IMR-90 (cell line): ENCODE results near the gene ZNF879. TPM values are rescaled to one million over a fixed set of nuclear protein-coding genes. Genes with fewer than 3 reads are reported as not detected.

ENCODE experiments used
- ATAC-seq: fragments of 200-7000 bp; cut with Tn5 transposase; 2 replicates; pipeline ENCODE4 v1.9.1; 2020; ENCODE audit warnings: low read depth, mild to moderate bottlenecking, moderate library complexity
- BruUV-seq: library from RNA; stranded (reverse); fragments of 400-500 nt; replicated peaks from 2 replicates; lab custom pipeline; 2021; lab: Mats Ljungman, UMichigan
- CTCF ChIA-PET: fragments of 300-600 bp; formaldehyde crosslinking; extraction: SDS; loops from one replicate; lab custom pipeline; 2021; ENCODE audit warnings: antibody characterized with exemption; lab: Yijun Ruan, JAX
- POLR2A ChIA-PET: fragments of 300-600 bp; sonication (Branson Sonifier 250); formaldehyde crosslinking; loops from one replicate; lab custom pipeline; 2022; ENCODE audit warnings: antibody characterized with exemption; ENCODE audit not compliant: unreplicated experiment; lab: Charles Lee
- DNase-seq: peaks from one replicate; pipeline ENCODE4 v3.0.0; 2013
- H2AFZ ChIP-seq: replicated peaks from 2 replicates; pipeline ENCODE3; 2013; ENCODE audit warnings: low read length, mild to moderate bottlenecking; ENCODE audit not compliant: poor library complexity
- H2AK5ac ChIP-seq: 2 replicates; pipeline ENCODE4 v1.6.1; 2013; ENCODE audit warnings: low read depth, low read length, inconsistent platforms
- H2AK9ac ChIP-seq: replicated peaks from 2 replicates; pipeline ENCODE3; 2013; ENCODE audit warnings: mild to moderate bottlenecking, low read depth, low read length, moderate library complexity; ENCODE audit not compliant: poor library complexity
- H2BK120ac ChIP-seq: 2 replicates; pipeline ENCODE4 v1.6.1; 2013; ENCODE audit warnings: low read depth, low read length, inconsistent platforms
- H2BK15ac ChIP-seq: 3 replicates; pipeline ENCODE4 v1.6.1; 2013; ENCODE audit warnings: low read depth, low read length, inconsistent platforms
- H2BK20ac ChIP-seq: 2 replicates; pipeline ENCODE4 v1.6.1; 2013; ENCODE audit warnings: low read depth, mild to moderate bottlenecking, inconsistent platforms, low read length, moderate library complexity
- H2BK5ac ChIP-seq: 2 replicates; pipeline ENCODE4 v1.6.1; 2013; ENCODE audit warnings: mild to moderate bottlenecking, low read depth, low read length, inconsistent platforms; ENCODE audit not compliant: poor library complexity, severe bottlenecking
- H3K14ac ChIP-seq: replicated peaks from 2 replicates; pipeline ENCODE4 v1.6.1; 2013; ENCODE audit warnings: low read depth, low read length, inconsistent platforms
- H3K18ac ChIP-seq: 2 replicates; pipeline ENCODE4 v1.6.1; 2013; ENCODE audit warnings: low read depth, low read length, control low read depth
- H3K23ac ChIP-seq: 2 replicates; pipeline ENCODE4 v1.6.1; 2013; ENCODE audit warnings: low read depth, low read length, inconsistent platforms
- H3K27ac ChIP-seq: 2 replicates; pipeline ENCODE4 v1.5.1; 2013; ENCODE audit warnings: mild to moderate bottlenecking, control low read depth, low read length; ENCODE audit not compliant: insufficient read depth
- H3K27me3 ChIP-seq: 2 replicates; pipeline ENCODE4 v1.6.1; 2013; ENCODE audit warnings: low read length; ENCODE audit not compliant: control insufficient read depth, insufficient read depth
- H3K36me3 ChIP-seq: 2 replicates; pipeline ENCODE4 v1.6.1; 2013; ENCODE audit warnings: low read length, mixed read lengths; ENCODE audit not compliant: control insufficient read depth, insufficient read depth
- H3K4ac ChIP-seq: 2 replicates; pipeline ENCODE4 v1.6.1; 2013; ENCODE audit warnings: low read depth, low read length, inconsistent platforms
- H3K4me1 ChIP-seq: 2 replicates; pipeline ENCODE4 v1.6.1; 2013; ENCODE audit warnings: low read length, mixed read lengths; ENCODE audit not compliant: control insufficient read depth, insufficient read depth
- H3K4me2 ChIP-seq: 2 replicates; pipeline ENCODE4 v1.6.1; 2013; ENCODE audit warnings: low read depth, mild to moderate bottlenecking, control low read depth, low read length, moderate library complexity
- H3K4me3 ChIP-seq: 2 replicates; pipeline ENCODE4 v1.5.1; 2013; ENCODE audit warnings: low read depth, mild to moderate bottlenecking, control low read depth, low read length, moderate library complexity; ENCODE audit not compliant: insufficient read depth
- H3K56ac ChIP-seq: 2 replicates; pipeline ENCODE4 v1.6.1; 2013; ENCODE audit warnings: low read length, inconsistent platforms; ENCODE audit not compliant: insufficient read depth; ENCODE audit errors: extremely low read depth
- H3K79me1 ChIP-seq, 2 experiments: 2 replicates each; pipeline ENCODE4 v1.6.1; 2013; ENCODE audit warnings: low read length in 2 of 2, inconsistent platforms in 1 of 2, low read depth in 1 of 2
- H3K9ac ChIP-seq: 2 replicates; pipeline ENCODE4 v1.6.1; 2013; ENCODE audit warnings: low read depth, low read length, control low read depth
- H3K9me1 ChIP-seq: 2 replicates; pipeline ENCODE4 v1.6.1; 2013; ENCODE audit warnings: low read length, inconsistent platforms; ENCODE audit not compliant: insufficient read depth
- H3K9me3 ChIP-seq: 2 replicates; pipeline ENCODE4 v1.6.1; 2013; ENCODE audit warnings: low read length; ENCODE audit not compliant: control insufficient read depth, insufficient read depth
- H4K20me1 ChIP-seq: 2 replicates; pipeline ENCODE4 v1.6.1; 2013; ENCODE audit warnings: low read length, inconsistent platforms; ENCODE audit not compliant: insufficient read depth
- H4K5ac ChIP-seq: 2 replicates; pipeline ENCODE4 v1.6.1; 2013; ENCODE audit warnings: mild to moderate bottlenecking, low read depth, low read length, control low read depth
- H4K8ac ChIP-seq, 2 experiments: 2 replicates each; pipeline ENCODE4 v1.6.1; 2013; ENCODE audit warnings: low read depth in 2 of 2, low read length in 2 of 2, control low read depth in 1 of 2, inconsistent platforms in 1 of 2
- H4K91ac ChIP-seq: 2 replicates; pipeline ENCODE4 v1.6.1; 2013; ENCODE audit warnings: low read depth, low read length, inconsistent platforms; ENCODE audit not compliant: insufficient read depth
- CEBPB ChIP-seq: IDR thresholded peaks from 2 replicates; pipeline ENCODE4 v1.6.1; 2012; ENCODE audit warnings: low read depth, low read length, improper control_type of control experiment
- CHD1 ChIP-seq: IDR thresholded peaks from 2 replicates; pipeline ENCODE4 v1.6.1; 2012; ENCODE audit warnings: low read depth, low read length, improper control_type of control experiment
- ELK1 ChIP-seq: fragments of 150-350 bp; IDR thresholded peaks from 2 replicates; pipeline ENCODE4 v1.6.1; 2016; ENCODE audit warnings: low read depth, mild to moderate bottlenecking, low read length, moderate library complexity, borderline replicate concordance
- MAFK ChIP-seq: IDR thresholded peaks from 2 replicates; pipeline ENCODE4 v1.6.1; 2012; ENCODE audit warnings: low read depth, low read length, improper control_type of control experiment
- MAZ ChIP-seq: IDR thresholded peaks from 2 replicates; pipeline ENCODE4 v1.6.1; 2012; ENCODE audit warnings: low read depth, mild to moderate bottlenecking, low read length, improper control_type of control experiment, moderate library complexity, borderline replicate concordance
- MXI1 ChIP-seq: IDR thresholded peaks from 2 replicates; pipeline ENCODE4 v1.6.1; 2012; ENCODE audit warnings: low read depth, mild to moderate bottlenecking, low read length, moderate library complexity, borderline replicate concordance
- RAD21 ChIP-seq: IDR thresholded peaks from 2 replicates; pipeline ENCODE4 v1.6.1; 2012; ENCODE audit warnings: low read length, improper control_type of control experiment
- RFX5 ChIP-seq: IDR thresholded peaks from 2 replicates; pipeline ENCODE4 v1.8.0; 2012; ENCODE audit warnings: low read depth, mild to moderate bottlenecking, low read length, moderate library complexity
- USF2 ChIP-seq: fragments of 150-350 bp; IDR thresholded peaks from 2 replicates; pipeline ENCODE4 v1.6.1; 2017; ENCODE audit warnings: mild to moderate bottlenecking, antibody characterized with exemption, low read length, low read depth
- WGBS, 2 experiments: methylation state at CpG; one replicate each; pipeline versions ENCODE4 v1.1.5 to v1.1.7; 2013; ENCODE audit warnings: missing lambda C conversion rate in 2 of 2; ENCODE audit not compliant: insufficient read length in 1 of 2; ENCODE audit errors: extremely low coverage in 2 of 2; 5-methylcytosine and 5-hydroxymethylcytosine counted together
- dilution Hi-C: fragments of 300-500 bp; cut with HindIII; formaldehyde crosslinking; loops from one replicate; pipeline ENCODE4 v1.14.3; 2018; ENCODE audit warnings: low sequenced_read_pairs; ENCODE audit not compliant: unreplicated experiment
- in situ Hi-C: fragments of 300-500 bp; cut with MboI; formaldehyde crosslinking; loops from 3 replicates; pipeline ENCODE4 v1.14.3; 2019; ENCODE audit warnings: low sequenced_read_pairs, inconsistent platforms, mixed read lengths
- intact Hi-C: fragments of 100-400 bp; cut with micrococcal nuclease; formaldehyde crosslinking; loops from 2 replicates; pipeline ENCODE4 v1.10.0; 2022
- polyA plus RNA-seq, 3 experiments: library from polyadenylated mRNA; depleted of rRNA; stranded (reverse); fragments of >200 nt; gene quantifications; 2 replicates each; pipeline ENCODE4 v1.2.3, GENCODE V29; 2012; ENCODE audit warnings: low replicate concordance in 1 of 3
- total RNA-seq: library from RNA; depleted of rRNA; stranded (reverse); fragments of >200 nt; gene quantifications from 2 replicates; pipeline ENCODE4 v1.2.3, GENCODE V29; 2012

The ZNF879 gene
- total and polyA plus RNA-seq, 2 of the 4 experiments (the other 2 are of a cell fraction): 1.4 to 3.4 TPM

- H3K56ac ChIP-seq: no peak overlapping the region
- TF ChIP-seq RFX5 (no peak), USF2 (no peak), MAZ (no peak), RAD21 (no peak), MAFK (no peak), CEBPB (no peak), CHD1 (no peak), MXI1 (no peak), ELK1 (no peak)
- no peaks in the 10 kb centered on the region for H3K79me1 ChIP-seq
- H3K27ac ChIP-seq: no peak overlapping the region
- H2AFZ ChIP-seq: peak overlapping the region; percentile 33
- H3K9ac ChIP-seq: no peak overlapping the region
- H2BK5ac ChIP-seq: no peak overlapping the region
- H3K23ac ChIP-seq: no peak overlapping the region
- H3K4ac ChIP-seq: no peak overlapping the region
- no peak overlapping the region for H4K91ac ChIP-seq
- ChIA-PET POLR2A (no interaction called here), CTCF (no interaction called here)
- no peaks in the 10 kb centered on the region for H3K9me1 ChIP-seq
- in situ Hi-C loops (no loop called here), intact Hi-C loops (no loop called here), dilution Hi-C loops (no loop called here)
- no peak overlapping the region for H4K8ac ChIP-seq
- no peak overlapping the region for H4K5ac ChIP-seq
- H3K36me3 ChIP-seq: no peaks in the 10 kb centered on the region
- no peak overlapping the region for H2AK5ac ChIP-seq
- no peaks in the 10 kb centered on the region for H3K27me3 ChIP-seq
- WGBS, 2 experiments: 82% methylated on average over 14 of the region's 17 CpGs; no CpG with 5 or more reads in 1 of the 2 experiments
- no peak overlapping the region for H2BK20ac ChIP-seq
- H2BK120ac ChIP-seq: no peak overlapping the region
- no peak for DNase-seq
- no TSS peak for BruUV-seq
- H3K18ac ChIP-seq: no peak overlapping the region
- no peak overlapping the region for H2AK9ac ChIP-seq
- H4K20me1 ChIP-seq: no peaks in the 10 kb centered on the region
- no peak overlapping the region for H3K14ac ChIP-seq
- no peak overlapping the region for H2BK15ac ChIP-seq
- no peak overlapping the region for H3K4me2 ChIP-seq
- no peak for ATAC-seq
- H3K4me1 ChIP-seq: no peaks in the 10 kb centered on the region
- peaks cover 61% of the 10 kb centered on the region for H3K9me3 ChIP-seq
- H3K4me3 ChIP-seq: no peak overlapping the region
Measured at GRCh38 chr5:178982941-178983340, 40.7 kb upstream of the ZNF879 start.
